CD4-positive, alpha-beta T cell treated with Interleukin-10 for 1 hour (primary cell): ENCODE data around the gene PRKAR2B.
"Not testable (repeated sequence)": the region's sequence is repeated elsewhere in the genome, so short reads cannot be mapped to it uniquely, and the experiment has no call there.

Experiments used
- DNase-seq: peaks from one replicate; pipeline ENCODE4 v3.0.0-alpha.2; 2020

PRKAR2B gene

GRCh38 chr7:107128217-107128616 is 83.7 kb downstream of the PRKAR2B start:
- DNase-seq, result no peak

- no peak for DNase-seq
Observed at GRCh38 chr7:107128748-107129147, 84.2 kb downstream of the PRKAR2B start.

- no peak for DNase-seq
Observed at GRCh38 chr7:107130487-107131220, 86.1 kb downstream of the PRKAR2B start.

GRCh38 chr7:107133396-107133795 is 88.9 kb downstream of the PRKAR2B start:
- DNase-seq, result no peak

- DNase-seq, result no peak
Observed at GRCh38 chr7:107138696-107139420, 94.4 kb downstream of the PRKAR2B start.

GRCh38 chr7:107143875-107144274 is 99.4 kb downstream of the PRKAR2B start:
- not testable (repeated sequence) for DNase-seq

- no peak for DNase-seq
Observed at GRCh38 chr7:107145067-107145838, 100.7 kb downstream of the PRKAR2B start.

- peak; percentile 60 for DNase-seq
Observed at GRCh38 chr7:107147464-107148393, 103.2 kb downstream of the PRKAR2B start.

- DNase-seq, result no peak
Observed at GRCh38 chr7:107148721-107149120, 104.2 kb downstream of the PRKAR2B start.

- DNase-seq, result no peak
Observed at GRCh38 chr7:107149863-107150262, 105.4 kb downstream of the PRKAR2B start.

- peak; percentile 84 for DNase-seq
Observed at GRCh38 chr7:107150375-107151073, 106.0 kb downstream of the PRKAR2B start.

GRCh38 chr7:107151538-107151937 is 107.0 kb downstream of the PRKAR2B start:
- no peak for DNase-seq

GRCh38 chr7:107152011-107152410 is 107.5 kb downstream of the PRKAR2B start:
- no peak for DNase-seq

GRCh38 chr7:107154826-107155225 is 110.3 kb downstream of the PRKAR2B start:
- no peak for DNase-seq

- DNase-seq, result not testable (repeated sequence)
Observed at GRCh38 chr7:107155726-107156125, 111.2 kb downstream of the PRKAR2B start.

GRCh38 chr7:107157091-107157490 is 112.6 kb downstream of the PRKAR2B start:
- no peak for DNase-seq

GRCh38 chr7:107158028-107158427 is 113.5 kb downstream of the PRKAR2B start:
- DNase-seq, result no peak

GRCh38 chr7:107160389-107160788 is 115.9 kb downstream of the PRKAR2B start:
- no peak for DNase-seq

GRCh38 chr7:107161415-107161814 is 116.9 kb downstream of the PRKAR2B start:
- DNase-seq, result no peak

- no peak for DNase-seq
Observed at GRCh38 chr7:107162475-107162874, 118.0 kb downstream of the PRKAR2B start.

GRCh38 chr7:107164092-107164491 is 119.6 kb downstream of the PRKAR2B start:
- DNase-seq, result no peak

GRCh38 chr7:107165341-107165740 is 120.8 kb downstream of the PRKAR2B start:
- no peak for DNase-seq
